ENCODE data around the gene AMER3.
A peak's percentile ranks its signal among the peaks of the same experiment; 100 is the strongest.

The AMER3 gene

GRCh38 chr2:130785466-130786055 is 30.2 kb downstream of the AMER3 start:
- DNase-seq: no peak

- DNase-seq: no peak
Measured at GRCh38 chr2:130786076-130786475, 30.7 kb downstream of the AMER3 start.

- no peak for DNase-seq
Measured at GRCh38 chr2:130787841-130788240, 32.5 kb downstream of the AMER3 start.

GRCh38 chr2:130790312-130790711 is 35.0 kb downstream of the AMER3 start:
- no peak for DNase-seq

- no peak for DNase-seq
Measured at GRCh38 chr2:130790804-130791616, 35.7 kb downstream of the AMER3 start.

GRCh38 chr2:130791617-130791939 is 36.2 kb downstream of the AMER3 start:
- no peak for DNase-seq

- DNase-seq: no peak
Measured at GRCh38 chr2:130795431-130795830, 40.1 kb downstream of the AMER3 start.

- no peak for DNase-seq
Measured at GRCh38 chr2:130796290-130796689, 41.0 kb downstream of the AMER3 start.

GRCh38 chr2:130797493-130798435 is 42.4 kb downstream of the AMER3 start:
- DNase-seq: peak; percentile 96

GRCh38 chr2:130798472-130799218 is 43.3 kb downstream of the AMER3 start:
- no peak for DNase-seq

GRCh38 chr2:130799295-130799694 is 44.0 kb downstream of the AMER3 start:
- DNase-seq: no peak

GRCh38 chr2:130805613-130806012 is 50.3 kb downstream of the AMER3 start:
- no peak for DNase-seq

- no peak for DNase-seq
Measured at GRCh38 chr2:130806370-130806769, 51.0 kb downstream of the AMER3 start.

GRCh38 chr2:130807659-130808385 is 52.5 kb downstream of the AMER3 start:
- DNase-seq: no peak

GRCh38 chr2:130808482-130809268 is 53.3 kb downstream of the AMER3 start:
- DNase-seq: no peak

- no peak for DNase-seq
Measured at GRCh38 chr2:130810490-130810889, 55.1 kb downstream of the AMER3 start.

- DNase-seq: no peak
Measured at GRCh38 chr2:130813722-130814121, 58.4 kb downstream of the AMER3 start.

GRCh38 chr2:130814931-130815680 is 59.8 kb downstream of the AMER3 start:
- no peak for DNase-seq

Measured in activated CD8-positive, alpha-beta memory T cell treated with anti-CD3 and anti-CD28 coated beads, Interleukin-2, amount 50 U/mL, for 4 hours (primary cell).